ENCODE data around the gene CIRBP. TPM values are rescaled to one million over a fixed set of nuclear protein-coding genes. Genes with fewer than 3 reads are reported as not detected.
A peak's percentile ranks its signal among the peaks of the same experiment; 100 is the strongest.

CIRBP gene
- total RNA-seq, 1 donor: 380 TPM

DNA sequence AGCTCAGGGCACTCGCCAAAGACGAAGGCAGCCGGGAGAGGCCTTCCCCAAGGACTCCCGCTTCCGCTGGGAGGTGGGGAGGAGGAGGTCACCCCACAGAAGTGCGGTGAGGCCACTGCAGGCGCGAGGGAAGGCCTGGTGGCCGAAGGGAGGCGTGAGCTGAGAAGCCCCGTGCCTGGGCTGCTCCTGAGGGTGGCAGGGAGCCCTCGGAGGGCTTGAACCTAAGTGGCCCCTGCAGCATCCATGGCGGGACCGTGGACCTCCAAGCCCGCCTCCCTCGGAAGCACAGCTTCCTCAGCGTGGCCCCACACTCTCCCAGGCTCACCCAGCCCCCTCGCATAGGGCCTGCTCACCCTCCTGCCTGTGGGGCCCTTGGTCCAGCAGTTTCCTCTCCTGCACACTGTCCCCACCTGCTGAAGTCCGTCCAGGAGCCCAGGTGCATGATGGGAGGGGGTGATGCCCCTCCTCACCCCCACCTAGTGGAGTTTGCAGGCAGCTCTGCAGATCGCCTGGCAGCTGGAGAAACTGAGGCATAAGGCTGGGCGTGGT, 42.5 kb downstream of the CIRBP start:
- Histone ChIP-seq H3K9me3 (ENCODE audit: low read depth, low read length) (no peaks in the 10 kb centered on the region), H2AFZ (ENCODE audit: low read length) (no peak overlapping the region), H3K36me3 (ENCODE audit: insufficient read depth, low read length) (no peaks in the 10 kb centered on the region), H3K27me3 (ENCODE audit: insufficient read depth, low read length) (peaks cover 11% of the 10 kb centered on the region), H3K4me2 (ENCODE audit: insufficient read depth, low read length) (no peak overlapping the region), H3K4me1 (ENCODE audit: insufficient read depth, low read length) (no peaks in the 10 kb centered on the region), H3K27ac (ENCODE audit: low read depth, low read length) (no peak overlapping the region), H3K79me2 (ENCODE audit: insufficient read depth, low read length) (no peaks in the 10 kb centered on the region), H4K20me1 (ENCODE audit: insufficient read depth, low read length) (no peaks in the 10 kb centered on the region), H3K4me3 (ENCODE audit: insufficient read depth, low read length) (no peak overlapping the region)
- peak; percentile 95 for DNase-seq (ENCODE audit: insufficient read length, low spot score, missing footprints)
- TF ChIP-seq, protein P1, sequence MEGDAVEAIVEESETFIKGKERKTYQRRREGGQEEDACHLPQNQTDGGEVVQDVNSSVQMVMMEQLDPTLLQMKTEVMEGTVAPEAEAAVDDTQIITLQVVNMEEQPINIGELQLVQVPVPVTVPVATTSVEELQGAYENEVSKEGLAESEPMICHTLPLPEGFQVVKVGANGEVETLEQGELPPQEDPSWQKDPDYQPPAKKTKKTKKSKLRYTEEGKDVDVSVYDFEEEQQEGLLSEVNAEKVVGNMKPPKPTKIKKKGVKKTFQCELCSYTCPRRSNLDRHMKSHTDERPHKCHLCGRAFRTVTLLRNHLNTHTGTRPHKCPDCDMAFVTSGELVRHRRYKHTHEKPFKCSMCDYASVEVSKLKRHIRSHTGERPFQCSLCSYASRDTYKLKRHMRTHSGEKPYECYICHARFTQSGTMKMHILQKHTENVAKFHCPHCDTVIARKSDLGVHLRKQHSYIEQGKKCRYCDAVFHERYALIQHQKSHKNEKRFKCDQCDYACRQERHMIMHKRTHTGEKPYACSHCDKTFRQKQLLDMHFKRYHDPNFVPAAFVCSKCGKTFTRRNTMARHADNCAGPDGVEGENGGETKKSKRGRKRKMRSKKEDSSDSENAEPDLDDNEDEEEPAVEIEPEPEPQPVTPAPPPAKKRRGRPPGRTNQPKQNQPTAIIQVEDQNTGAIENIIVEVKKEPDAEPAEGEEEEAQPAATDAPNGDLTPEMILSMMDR (IDR thresholded peaks at IDR 0.05; ENCODE audit: extremely low read depth, low read depth, low read length): no peak

DNA sequence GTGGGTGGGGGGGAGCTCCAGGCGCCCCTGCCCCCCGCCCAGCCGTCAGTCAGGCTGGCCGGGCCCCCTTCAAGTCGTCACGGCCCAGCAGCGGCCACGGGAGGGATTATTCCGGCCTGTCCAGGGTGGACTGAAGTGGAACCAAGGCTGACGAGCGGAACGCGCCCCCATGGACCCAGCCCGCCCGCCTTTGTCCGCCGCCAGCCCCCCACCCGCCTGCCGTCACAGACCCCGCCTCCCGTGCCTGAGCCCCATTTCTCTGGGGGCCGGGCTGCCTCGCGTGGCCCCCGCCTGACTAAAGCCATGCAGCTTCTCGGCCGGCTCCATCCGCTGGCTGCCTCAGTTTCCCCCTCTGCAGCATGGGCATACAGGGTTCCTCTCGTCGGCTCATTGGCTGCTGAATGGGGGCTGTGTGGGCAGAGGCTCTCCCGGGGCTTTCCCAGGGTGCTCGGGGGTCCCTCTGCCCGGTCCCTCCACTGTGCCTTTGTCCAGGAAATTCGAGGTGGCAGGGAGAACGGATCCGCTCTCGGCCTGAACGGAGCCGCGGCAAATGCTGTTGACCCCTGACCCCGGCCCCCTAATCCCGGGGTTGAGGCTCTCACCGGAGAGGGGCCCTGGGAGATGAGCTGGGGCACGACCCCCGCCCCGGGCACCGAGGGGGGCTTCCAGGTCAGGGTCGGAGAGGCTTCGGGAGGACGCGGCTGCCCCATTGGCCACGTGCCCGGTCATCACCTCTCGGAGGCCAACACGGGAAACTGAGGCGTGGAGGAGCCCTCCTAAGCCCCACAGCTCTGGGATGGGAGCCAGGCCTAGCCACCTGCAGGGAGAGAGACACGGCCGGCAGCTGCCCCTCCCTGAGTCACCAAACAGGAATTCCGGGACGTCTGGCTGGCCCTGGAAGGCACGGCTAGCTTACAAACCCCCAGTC, 43.9 kb downstream of the CIRBP start:
- Histone ChIP-seq H3K36me3 (ENCODE audit: insufficient read depth, low read length) (no peaks in the 10 kb centered on the region), H4K20me1 (ENCODE audit: insufficient read depth, low read length) (no peaks in the 10 kb centered on the region), H3K79me2 (ENCODE audit: insufficient read depth, low read length) (no peaks in the 10 kb centered on the region), H3K4me2 (ENCODE audit: insufficient read depth, low read length) (no peak overlapping the region), H3K4me3 (ENCODE audit: insufficient read depth, low read length) (no peak overlapping the region), H2AFZ (ENCODE audit: low read length) (no peak overlapping the region), H3K27ac (ENCODE audit: low read depth, low read length) (no peak overlapping the region), H3K9me3 (ENCODE audit: low read depth, low read length) (no peaks in the 10 kb centered on the region), H3K4me1 (ENCODE audit: insufficient read depth, low read length) (no peaks in the 10 kb centered on the region), H3K27me3 (ENCODE audit: insufficient read depth, low read length) (peaks cover 25% of the 10 kb centered on the region)
- TF ChIP-seq, protein P1 (IDR thresholded peaks at IDR 0.05; ENCODE audit: extremely low read depth, low read depth, low read length): no peak
- DNase-seq (ENCODE audit: insufficient read length, low spot score, missing footprints): peak; percentile 98

- Histone ChIP-seq H3K9me3 (ENCODE audit: low read depth, low read length) (no peaks in the 10 kb centered on the region), H3K36me3 (ENCODE audit: insufficient read depth, low read length) (no peaks in the 10 kb centered on the region), H3K4me2 (ENCODE audit: insufficient read depth, low read length) (no peak overlapping the region), H2AFZ (ENCODE audit: low read length) (no peak overlapping the region), H3K4me1 (ENCODE audit: insufficient read depth, low read length) (no peaks in the 10 kb centered on the region), H3K27me3 (ENCODE audit: insufficient read depth, low read length) (peaks cover 33% of the 10 kb centered on the region), H3K79me2 (ENCODE audit: insufficient read depth, low read length) (no peaks in the 10 kb centered on the region), H4K20me1 (ENCODE audit: insufficient read depth, low read length) (no peaks in the 10 kb centered on the region), H3K27ac (ENCODE audit: low read depth, low read length) (no peak overlapping the region), H3K4me3 (ENCODE audit: insufficient read depth, low read length) (no peak overlapping the region)
- TF ChIP-seq, protein P1 (IDR thresholded peaks at IDR 0.05; ENCODE audit: extremely low read depth, low read depth, low read length): no peak
- no peak for DNase-seq (ENCODE audit: insufficient read length, low spot score, missing footprints)
These were observed 44.8 kb downstream of the CIRBP start for GRCh38 chr19:1313695-1314613.

Data from osteoblast (primary cell).